Neuron (in vitro differentiated cells): Measurements from ENCODE around the gene ZDHHC24.
"Not testable (repeated sequence)": the region's sequence is repeated elsewhere in the genome, so short reads cannot be mapped to it uniquely, and the experiment has no call there.

Source experiments
- H2AFZ ChIP-seq: one replicate; pipeline ENCODE4 v1.6.1; 2013; ENCODE audit warnings: low read depth, mild to moderate bottlenecking, inconsistent platforms, low read length, moderate library complexity
- H3K27me3 ChIP-seq: one replicate; pipeline ENCODE4 v1.6.1; 2013; ENCODE audit warnings: low read length; ENCODE audit not compliant: insufficient read depth
- H3K36me3 ChIP-seq: one replicate; pipeline ENCODE4 v1.6.1; 2013; ENCODE audit warnings: low read length; ENCODE audit not compliant: insufficient read depth
- H3K4me1 ChIP-seq: one replicate; pipeline ENCODE4 v1.6.1; 2013; ENCODE audit warnings: low read length; ENCODE audit not compliant: insufficient read depth
- H3K4me3 ChIP-seq: 2 replicates; pipeline ENCODE4 v1.5.1; 2013; ENCODE audit warnings: mild to moderate bottlenecking, low read length, moderate library complexity
- H3K9me3 ChIP-seq: one replicate; pipeline ENCODE4 v1.6.1; 2013; ENCODE audit warnings: low read length

The ZDHHC24 gene

GRCh38 chr11:66545701-66546367 lies at the start of gene ZDHHC24:
TSS of gene ZDHHC24 (minus strand) at chr11:66546048. CDS start at chr11:66546003, 45 bp downstream.
- no peaks in the 10 kb centered on the region for H3K27me3 ChIP-seq
- H3K36me3 ChIP-seq, result peaks cover 10% of the 10 kb centered on the region
- peaks cover 30% of the 10 kb centered on the region for H3K4me1 ChIP-seq
- no peaks in the 10 kb centered on the region for H3K9me3 ChIP-seq
- peak within 1 kb of the TSS; percentile 80 for H3K4me3 ChIP-seq
- peak within 1 kb of the TSS; percentile 94 for H2AFZ ChIP-seq

GRCh38 chr11:66595245-66595904 lies 49.5 kb upstream of the ZDHHC24 start:
- H3K4me3 ChIP-seq, result no peak overlapping the region
- no peaks in the 10 kb centered on the region for H3K27me3 ChIP-seq
- no peak overlapping the region for H2AFZ ChIP-seq
- H3K36me3 ChIP-seq, result peaks cover 12% of the 10 kb centered on the region
- H3K9me3 ChIP-seq, result peaks cover 13% of the 10 kb centered on the region
- peaks cover 18% of the 10 kb centered on the region for H3K4me1 ChIP-seq

DNA sequence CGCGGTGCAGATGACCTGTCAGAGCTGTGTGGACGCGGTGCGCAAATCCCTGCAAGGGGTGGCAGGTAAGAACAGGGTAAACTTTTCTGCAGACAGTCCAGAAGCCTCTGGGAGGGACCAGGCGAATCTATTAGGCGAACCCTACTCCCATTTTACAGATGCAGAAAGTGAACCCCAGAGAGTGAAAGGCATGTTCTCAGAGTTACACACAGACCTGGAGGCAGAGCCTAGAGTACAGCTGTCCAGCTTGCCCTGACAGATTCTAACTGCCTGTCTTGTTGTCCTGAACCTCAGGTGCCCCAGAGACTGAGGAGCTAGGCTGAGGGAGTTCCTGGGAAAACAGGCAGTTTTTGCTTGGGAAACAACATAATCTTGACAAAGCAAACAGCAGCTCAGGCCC lies 47.8 kb upstream of the ZDHHC24 start:
- Histone ChIP-seq H3K4me3 (peak overlapping the region; percentile 67), H3K9me3 (peaks cover 13% of the 10 kb centered on the region), H2AFZ (no peak overlapping the region), H3K4me1 (peaks cover 18% of the 10 kb centered on the region), H3K36me3 (peaks cover 3% of the 10 kb centered on the region), H3K27me3 (no peaks in the 10 kb centered on the region)

GRCh38 chr11:66593303-66593635 lies 47.4 kb upstream of the ZDHHC24 start:
- Histone ChIP-seq H3K9me3 (peaks cover 13% of the 10 kb centered on the region), H2AFZ (peak overlapping the region; percentile 32), H3K27me3 (no peaks in the 10 kb centered on the region), H3K4me3 (peak overlapping the region; percentile 67), H3K4me1 (peaks cover 18% of the 10 kb centered on the region), H3K36me3 (peaks cover 3% of the 10 kb centered on the region)

GRCh38 chr11:66592457-66593302 lies 46.8 kb upstream of the ZDHHC24 start, which contains the start of the genes CCDC87 and CCS:
TSS of gene CCDC87 (minus strand) at chr11:66593063. CDS start at chr11:66593015, 48 bp downstream.
TSS of gene CCS (plus strand) at chr11:66593185. CDS start at chr11:66593262, 77 bp downstream.
- H2AFZ ChIP-seq, result peak within 1 kb of the TSS; percentile 32
- H3K4me3 ChIP-seq, result peak within 1 kb of the TSS; percentile 67
- H3K27me3 ChIP-seq, result no peaks in the 10 kb centered on the region
- peaks cover 3% of the 10 kb centered on the region for H3K36me3 ChIP-seq
- H3K9me3 ChIP-seq, result peaks cover 13% of the 10 kb centered on the region
- peaks cover 18% of the 10 kb centered on the region for H3K4me1 ChIP-seq

- Histone ChIP-seq H3K36me3 (no peaks in the 10 kb centered on the region), H2AFZ (no peak overlapping the region), H3K27me3 (no peaks in the 10 kb centered on the region), H3K4me3 (no peak overlapping the region), H3K4me1 (peaks cover 18% of the 10 kb centered on the region), H3K9me3 (peaks cover 13% of the 10 kb centered on the region)
Observed at GRCh38 chr11:66591175-66591574, 45.3 kb upstream of the ZDHHC24 start.

DNA sequence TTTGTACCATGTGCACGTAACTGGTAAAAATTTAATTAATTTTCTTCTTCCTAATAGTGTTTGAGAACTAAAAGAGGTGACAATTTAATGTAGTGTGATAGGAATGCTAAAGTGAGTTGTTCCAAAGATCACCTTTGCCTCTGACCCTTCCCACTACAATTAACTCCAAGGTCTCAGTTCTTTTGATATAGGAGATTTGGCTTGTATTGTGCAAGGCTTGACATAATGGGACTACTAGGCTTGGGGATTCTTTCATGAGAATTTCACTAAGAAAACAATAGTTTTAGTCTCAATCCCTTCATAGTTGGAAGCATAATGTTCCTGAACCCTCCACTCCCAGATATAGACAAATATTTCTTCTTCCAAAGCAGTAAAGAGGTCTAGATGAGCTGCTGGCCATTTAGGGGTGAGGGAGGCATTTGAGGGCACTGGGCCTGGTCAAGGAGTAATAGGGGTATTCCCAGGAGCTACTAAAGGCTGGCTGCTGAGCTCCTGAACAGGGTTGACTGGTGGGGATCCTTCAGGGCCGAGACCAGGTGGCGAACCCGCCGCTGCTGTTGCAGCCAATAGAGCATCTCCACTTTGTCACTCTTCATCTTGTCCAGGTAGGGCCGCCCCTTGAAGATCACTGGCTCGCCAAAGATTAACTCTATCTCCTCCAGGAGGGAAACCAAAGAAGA lies 44.3 kb upstream of the ZDHHC24 start:
- Histone ChIP-seq H3K36me3 (no peaks in the 10 kb centered on the region), H3K9me3 (peaks cover 13% of the 10 kb centered on the region), H2AFZ (no peak overlapping the region), H3K4me1 (peaks cover 11% of the 10 kb centered on the region), H3K4me3 (no peak overlapping the region), H3K27me3 (no peaks in the 10 kb centered on the region)

DNA sequence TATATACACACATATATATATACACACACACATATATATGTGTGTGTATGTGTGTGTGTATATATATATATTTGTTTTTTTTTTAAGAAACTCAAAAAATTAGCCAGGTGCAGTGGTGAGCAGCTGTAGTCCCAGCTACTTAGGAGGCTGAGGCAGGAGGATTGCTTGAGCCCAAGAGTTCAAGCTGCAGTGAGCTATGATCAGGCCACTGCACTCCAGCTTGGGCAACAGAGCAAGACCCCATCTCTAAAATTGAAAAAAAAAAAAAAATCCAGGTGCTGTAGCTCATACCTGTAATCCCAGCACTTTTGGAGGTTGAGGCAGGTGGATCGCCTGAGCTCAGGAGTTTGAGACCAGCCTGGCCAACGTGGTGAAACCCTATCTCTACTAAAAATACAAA lies 43.5 kb upstream of the ZDHHC24 start:
- not testable (repeated sequence) for H3K4me3 ChIP-seq, H2AFZ ChIP-seq, H3K36me3 ChIP-seq, H3K4me1 ChIP-seq, H3K27me3 ChIP-seq
- peaks cover 13% of the 10 kb centered on the region for H3K9me3 ChIP-seq

DNA sequence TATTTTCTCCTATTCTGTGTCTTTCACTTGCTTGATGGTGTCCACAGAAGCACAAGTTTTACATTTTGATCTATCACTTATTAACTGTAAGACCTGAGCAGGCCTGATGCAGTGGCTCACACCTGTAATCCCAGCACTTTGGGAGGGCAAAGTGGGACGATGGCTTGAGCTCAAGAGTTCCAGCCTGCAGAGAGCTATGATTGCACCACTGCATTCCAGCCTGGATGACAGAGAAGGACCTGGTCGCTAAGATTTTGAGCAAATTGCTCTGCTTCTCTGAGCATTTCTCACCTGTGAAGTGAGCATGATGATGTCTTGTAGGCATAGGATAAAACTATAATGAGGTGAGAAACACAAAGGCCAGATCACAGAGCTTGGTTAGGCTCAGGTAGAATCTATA lies 40.3 kb upstream of the ZDHHC24 start:
- Histone ChIP-seq H3K4me3 (no peak overlapping the region), H3K4me1 (no peaks in the 10 kb centered on the region), H3K9me3 (peaks cover 6% of the 10 kb centered on the region), H3K27me3 (no peaks in the 10 kb centered on the region), H3K36me3 (no peaks in the 10 kb centered on the region), H2AFZ (no peak overlapping the region)

DNA sequence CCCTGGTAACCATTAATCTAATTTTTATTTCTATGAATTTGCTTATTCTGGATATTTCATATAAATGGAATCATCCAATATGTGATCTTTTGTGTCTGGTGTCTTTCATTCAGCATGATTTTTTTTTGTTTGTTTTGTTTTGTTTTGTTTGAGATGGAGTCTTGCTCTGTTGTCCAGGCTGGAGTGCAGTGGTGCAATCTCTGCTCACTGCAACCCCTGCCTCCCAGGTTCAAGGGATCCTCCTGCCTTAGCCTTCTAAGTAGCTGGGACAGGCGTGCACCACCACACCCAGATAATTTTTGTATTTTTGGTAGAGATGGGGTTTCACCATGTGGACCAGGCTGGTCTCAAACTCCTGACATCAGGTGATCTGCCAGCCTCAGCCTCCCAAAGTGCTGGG lies 39.6 kb upstream of the ZDHHC24 start:
- H3K4me3 ChIP-seq, H3K27me3 ChIP-seq, H3K36me3 ChIP-seq, H3K4me1 ChIP-seq, H2AFZ ChIP-seq, H3K9me3 ChIP-seq: not testable (repeated sequence)

GRCh38 chr11:66582565-66583147 lies 36.8 kb upstream of the ZDHHC24 start:
- not testable (repeated sequence) for H2AFZ ChIP-seq, H3K9me3 ChIP-seq, H3K27me3 ChIP-seq, H3K4me1 ChIP-seq, H3K4me3 ChIP-seq, H3K36me3 ChIP-seq

DNA sequence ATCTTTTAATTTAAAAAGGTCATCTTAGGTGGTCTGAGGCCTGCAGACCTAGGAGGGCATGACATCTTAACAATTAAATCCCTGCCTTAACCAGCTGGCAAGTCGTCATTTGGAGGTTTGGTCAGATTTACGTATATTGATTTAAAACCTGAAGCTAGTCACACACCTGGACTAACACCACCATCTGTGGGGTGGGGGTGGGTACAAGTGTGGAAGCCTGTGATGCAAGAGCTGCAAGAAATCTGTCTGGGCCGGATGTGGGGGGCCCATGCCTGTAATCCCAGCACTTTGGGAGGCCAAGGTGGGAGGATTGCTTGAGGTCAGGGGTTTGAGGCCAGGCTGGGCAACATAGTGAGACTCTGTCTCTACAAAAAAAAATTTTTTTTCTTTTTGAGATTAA lies 35.4 kb upstream of the ZDHHC24 start:
- Histone ChIP-seq H3K36me3 (no peaks in the 10 kb centered on the region), H3K4me1 (no peaks in the 10 kb centered on the region)

More for the DNA sequence above, 35.4 kb upstream of the ZDHHC24 start:
- no peak overlapping the region for H3K4me3 ChIP-seq
- no peak overlapping the region for H2AFZ ChIP-seq
- H3K27me3 ChIP-seq, result peaks cover 3% of the 10 kb centered on the region
- no peaks in the 10 kb centered on the region for H3K9me3 ChIP-seq
